GM12873 (cell line): ENCODE results near the gene BBS9.

Experiments used
- TF ChIP-seq, protein P1 (sequence below): IDR thresholded peaks from 2 replicates; pipeline ENCODE4 v1.5.1; 2012; ENCODE audit warnings: low read depth, mild to moderate bottlenecking, moderate library complexity, low read length, control low read depth; ENCODE audit not compliant: insufficient read depth; ENCODE audit errors: missing control alignments

The BBS9 gene

DNA sequence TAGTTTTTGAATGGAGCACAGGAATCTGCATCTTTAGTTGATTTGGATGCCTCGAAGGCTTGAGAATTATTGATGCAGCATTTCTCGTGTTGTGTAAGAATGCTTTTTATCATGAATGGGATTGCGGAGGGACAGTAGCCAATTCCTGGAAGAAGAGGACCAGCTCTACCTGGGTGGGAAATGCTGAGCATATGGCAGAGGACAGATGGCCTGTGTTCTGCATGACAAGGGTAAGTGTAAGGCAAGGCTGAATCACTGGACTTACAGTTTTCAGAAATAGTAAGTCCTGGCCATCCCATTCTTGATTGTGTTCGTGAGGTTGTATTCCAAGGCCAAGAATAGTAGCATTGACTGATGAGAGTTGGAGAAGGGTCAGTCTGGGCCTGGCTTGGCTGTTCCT, 36.1 kb upstream of the BBS9 start:
- TF ChIP-seq, protein P1, sequence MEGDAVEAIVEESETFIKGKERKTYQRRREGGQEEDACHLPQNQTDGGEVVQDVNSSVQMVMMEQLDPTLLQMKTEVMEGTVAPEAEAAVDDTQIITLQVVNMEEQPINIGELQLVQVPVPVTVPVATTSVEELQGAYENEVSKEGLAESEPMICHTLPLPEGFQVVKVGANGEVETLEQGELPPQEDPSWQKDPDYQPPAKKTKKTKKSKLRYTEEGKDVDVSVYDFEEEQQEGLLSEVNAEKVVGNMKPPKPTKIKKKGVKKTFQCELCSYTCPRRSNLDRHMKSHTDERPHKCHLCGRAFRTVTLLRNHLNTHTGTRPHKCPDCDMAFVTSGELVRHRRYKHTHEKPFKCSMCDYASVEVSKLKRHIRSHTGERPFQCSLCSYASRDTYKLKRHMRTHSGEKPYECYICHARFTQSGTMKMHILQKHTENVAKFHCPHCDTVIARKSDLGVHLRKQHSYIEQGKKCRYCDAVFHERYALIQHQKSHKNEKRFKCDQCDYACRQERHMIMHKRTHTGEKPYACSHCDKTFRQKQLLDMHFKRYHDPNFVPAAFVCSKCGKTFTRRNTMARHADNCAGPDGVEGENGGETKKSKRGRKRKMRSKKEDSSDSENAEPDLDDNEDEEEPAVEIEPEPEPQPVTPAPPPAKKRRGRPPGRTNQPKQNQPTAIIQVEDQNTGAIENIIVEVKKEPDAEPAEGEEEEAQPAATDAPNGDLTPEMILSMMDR = no peak

DNA sequence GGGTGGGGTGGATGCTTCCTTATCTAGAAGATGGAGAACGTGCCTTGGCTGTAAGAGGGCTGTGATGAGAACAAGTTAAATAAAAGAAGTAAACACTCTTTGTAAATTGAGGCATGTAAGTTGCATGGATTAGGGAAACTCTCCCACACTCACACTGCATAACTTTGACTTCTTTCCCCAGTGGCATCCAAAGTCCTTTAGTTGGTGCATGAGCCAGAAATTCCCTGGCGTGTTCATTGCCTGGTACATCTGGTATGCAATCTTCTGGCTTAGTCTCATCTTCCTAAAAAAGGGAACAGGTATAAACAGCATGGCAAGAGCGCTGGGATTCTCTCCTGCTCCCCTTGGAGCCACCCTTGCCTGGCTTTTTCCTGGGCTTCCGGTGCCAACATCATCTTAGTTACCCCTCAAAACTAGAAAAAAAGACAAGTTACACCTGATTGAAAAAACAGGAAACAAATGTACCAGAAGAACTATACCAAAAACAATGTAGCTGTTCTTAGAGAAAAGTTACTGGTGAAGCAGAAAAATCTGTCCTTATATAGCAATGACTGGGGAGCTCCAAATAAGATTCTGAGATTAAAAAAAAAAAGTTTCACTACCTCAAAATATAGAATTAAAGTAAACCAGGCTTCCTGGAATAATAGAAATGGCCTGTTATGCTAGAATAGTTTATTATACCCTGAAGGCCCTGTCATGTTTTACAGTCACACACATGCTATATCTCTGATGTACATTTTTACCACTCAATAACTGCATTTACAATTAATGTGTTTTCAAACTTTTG, 30.0 kb upstream of the BBS9 start:
- TF ChIP-seq, protein P1 = no peak

DNA sequence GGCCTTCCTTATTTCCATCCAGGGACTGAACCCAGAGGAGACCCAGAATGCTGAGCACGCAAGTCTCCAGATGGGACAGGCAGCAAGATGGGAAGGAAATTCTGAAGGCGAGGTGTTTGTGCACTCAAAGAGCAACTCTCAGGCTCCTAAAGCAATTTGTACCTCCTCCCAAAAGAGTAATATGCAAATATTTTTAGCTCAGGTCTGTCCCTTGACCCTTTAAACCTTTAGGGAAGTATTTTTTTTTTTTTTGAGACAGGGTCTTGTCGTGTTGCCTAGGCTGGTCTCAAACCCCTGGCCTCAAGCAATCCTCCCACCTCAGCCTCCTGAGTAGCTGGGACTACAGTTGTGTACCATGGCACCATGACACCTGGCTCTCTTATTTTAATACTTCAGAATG, 28.6 kb upstream of the BBS9 start:
- TF ChIP-seq, protein P1 = no peak

DNA sequence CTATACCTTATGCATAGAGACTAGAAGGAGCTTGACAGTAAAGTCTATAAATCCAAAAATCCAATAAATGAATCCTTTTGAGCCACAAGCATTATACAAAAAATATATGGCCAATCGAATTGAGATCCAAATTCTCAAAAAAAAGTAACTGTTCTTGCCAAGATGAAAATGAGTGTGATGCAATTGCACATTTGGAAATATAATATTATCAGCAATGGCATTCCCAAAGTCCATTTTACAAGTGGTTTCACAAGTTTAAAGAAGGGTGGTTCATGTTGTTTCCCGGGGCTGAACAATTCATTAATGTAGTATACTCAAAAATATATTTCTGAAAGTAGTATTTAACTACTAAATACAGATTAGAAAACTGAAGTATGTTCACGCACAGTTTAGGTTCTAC, 27.5 kb upstream of the BBS9 start:
- TF ChIP-seq, protein P1 = no peak

DNA sequence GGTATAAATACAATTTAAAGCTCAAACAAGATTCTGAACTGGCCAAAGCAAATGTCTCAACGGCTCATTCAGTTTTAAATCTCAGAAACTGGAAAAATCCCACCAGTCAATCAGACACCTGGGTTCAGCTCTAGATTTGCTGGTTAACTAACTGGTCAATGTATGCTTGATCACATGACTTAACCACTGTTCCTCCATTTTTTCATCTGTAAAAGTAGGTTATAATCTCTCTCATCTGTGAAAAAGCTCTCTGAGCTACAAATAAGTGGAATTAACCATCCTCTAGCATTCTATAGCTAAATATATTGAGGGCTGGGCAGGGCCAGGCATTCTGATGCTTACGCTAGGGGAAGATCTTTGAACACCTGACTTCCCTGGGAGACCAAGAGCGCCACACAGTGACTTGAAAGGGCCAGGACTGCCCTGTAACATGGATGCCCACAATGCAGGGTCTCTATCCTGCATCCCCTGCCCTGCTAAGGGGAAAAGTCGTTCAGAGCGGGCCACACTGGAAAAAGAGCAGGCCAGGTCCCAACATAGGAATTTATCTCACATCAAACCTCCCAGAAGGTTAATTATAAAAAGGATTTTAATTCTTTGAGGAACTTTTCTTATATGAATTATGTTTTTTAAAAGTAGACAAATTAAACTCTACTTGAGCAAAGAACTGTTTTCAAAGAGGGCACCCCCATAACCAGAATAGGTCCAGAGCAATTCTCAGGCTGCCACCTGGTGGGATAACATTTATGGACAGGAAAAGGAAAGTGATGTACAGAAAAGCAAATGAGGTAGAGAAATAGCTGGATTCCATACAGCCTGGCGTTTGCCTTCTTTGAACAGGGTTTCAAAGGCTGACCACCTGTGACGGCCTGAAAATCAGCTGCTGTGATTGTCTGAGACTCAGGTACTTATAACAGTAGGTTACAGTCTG, 22.0 kb upstream of the BBS9 start:
- TF ChIP-seq, protein P1 = peak; percentile 50

DNA sequence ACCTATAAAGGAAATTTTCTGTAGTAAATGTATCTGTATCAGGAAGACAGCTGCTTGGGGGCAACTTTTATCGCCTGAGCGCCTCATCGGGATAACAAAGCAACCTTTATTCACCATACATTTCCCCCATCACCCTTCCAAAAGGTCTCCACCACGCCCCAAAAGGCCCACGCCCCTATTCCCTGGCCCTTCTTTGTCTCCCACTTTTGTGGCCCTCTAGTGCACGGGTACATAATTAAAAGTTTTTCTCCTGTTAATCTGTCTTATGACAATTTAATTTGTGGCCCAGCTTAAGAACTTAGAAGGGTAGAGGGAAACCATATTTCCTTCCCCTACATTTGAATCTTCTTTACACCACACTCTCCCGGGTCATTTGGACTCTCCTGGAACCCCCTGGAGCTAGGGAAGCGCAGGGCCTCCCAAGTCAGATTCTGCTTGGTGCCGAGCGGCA, 20.8 kb upstream of the BBS9 start:
- TF ChIP-seq, protein P1 = peak; percentile 9
